ENCODE data around the gene CARD8.

The CARD8 gene

DNA sequence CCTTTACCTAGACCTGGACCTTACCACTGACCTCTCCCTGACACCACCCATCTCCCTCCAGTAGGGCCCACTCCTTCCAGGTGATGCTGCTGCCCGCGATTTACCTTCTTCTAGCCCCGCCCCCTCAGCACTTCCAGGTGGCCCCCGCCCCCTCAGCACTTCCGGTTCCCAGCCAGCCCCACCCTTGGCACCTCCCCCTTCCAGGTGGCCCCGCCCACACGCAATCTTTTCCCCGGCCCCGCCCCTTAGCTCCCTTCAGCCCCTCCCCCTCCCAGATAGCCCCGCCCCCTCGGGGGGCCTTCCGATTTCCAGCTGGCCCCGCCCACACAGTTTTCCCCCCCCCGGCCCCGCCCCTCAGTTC lies 86.2 kb downstream of the CARD8 start:
- peak; percentile 90 for DNase-seq

DNA sequence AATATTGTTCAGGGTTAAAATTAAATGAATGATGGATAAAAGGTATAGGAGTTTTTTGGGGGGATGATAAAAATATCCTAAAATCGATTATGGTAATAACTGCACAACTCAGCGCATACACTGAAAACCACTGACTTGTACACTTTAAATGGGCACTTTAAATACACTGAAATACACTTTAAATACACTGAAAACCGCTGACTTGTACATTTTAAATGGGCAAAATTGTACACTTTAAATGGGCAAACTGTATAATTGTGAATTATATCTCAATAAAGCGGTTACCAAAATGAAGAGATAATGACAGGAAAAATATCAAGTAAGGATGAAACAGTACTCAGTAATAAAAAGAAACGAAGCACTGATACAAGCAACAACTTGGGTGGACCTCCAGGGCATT lies 87.0 kb downstream of the CARD8 start:
- DNase-seq: no peak

DNA sequence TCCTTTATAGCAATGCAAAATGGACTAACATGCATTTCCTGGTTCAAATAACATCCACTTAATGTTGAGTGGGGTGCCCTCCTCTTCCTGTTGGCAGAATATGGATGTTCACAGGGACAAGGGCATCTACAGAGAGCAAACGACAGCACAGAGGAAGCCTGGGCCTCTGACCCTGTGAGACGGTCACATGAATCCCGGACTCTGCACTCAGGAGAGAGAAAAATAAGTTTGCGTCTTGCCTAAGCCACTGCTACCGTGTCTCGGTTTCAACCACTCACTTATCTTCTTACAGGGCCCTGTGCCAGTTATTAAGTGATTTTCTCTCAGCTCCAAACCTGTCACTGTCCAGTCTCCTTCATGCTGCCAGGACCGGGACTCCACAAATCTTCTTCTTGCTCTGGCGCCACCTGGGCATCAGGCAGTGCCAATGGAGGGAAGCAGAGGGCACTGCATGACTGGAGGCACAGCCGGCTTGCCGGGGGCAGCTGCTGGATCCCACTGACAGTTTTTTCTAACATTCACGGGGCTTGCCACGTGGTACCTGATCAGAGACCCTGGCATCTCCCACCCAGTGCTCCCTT lies 97.4 kb downstream of the CARD8 start:
- no peak for DNase-seq

Data from CD4-positive, alpha-beta T cell treated with Interleukin-21 for 1 hour (primary cell).